RWPE2 (cell line): Measurements from ENCODE around the gene PHF1.
A peak's percentile ranks its signal among the peaks of the same experiment; 100 is the strongest.

ENCODE experiments used
- ATAC-seq: fragments of 200-7000 bp; cut with Tn5 transposase; 3 replicates; pipeline ENCODE4 v1.9.1; 2021; ENCODE audit warnings: low read depth
- DNase-seq: peaks from one replicate; pipeline ENCODE4 v3.0.0-alpha.2; 2020; ENCODE audit warnings: low spot score
- H3K27ac ChIP-seq: fragments of 450-650 bp; 2 replicates; pipeline ENCODE4 v1.5.1; 2017; ENCODE audit warnings: mild to moderate bottlenecking; ENCODE audit not compliant: poor library complexity, severe bottlenecking
- H3K27me3 ChIP-seq: fragments of 250-450 bp; sonication (Bioruptor Pico); 2 replicates; pipeline ENCODE4 v1.5.1; 2021; ENCODE audit warnings: mild to moderate bottlenecking, moderate library complexity; ENCODE audit not compliant: insufficient read depth, poor library complexity, severe bottlenecking
- H3K36me3 ChIP-seq: fragments of 250-450 bp; sonication (Bioruptor Pico); 2 replicates; pipeline ENCODE4 v1.5.1; 2020; ENCODE audit warnings: low read depth, mild to moderate bottlenecking, moderate library complexity
- H3K4me1 ChIP-seq: fragments of 250-450 bp; sonication (Bioruptor Pico); 2 replicates; pipeline ENCODE4 v1.5.1; 2021; ENCODE audit warnings: mild to moderate bottlenecking, moderate library complexity; ENCODE audit not compliant: insufficient read depth, poor library complexity, severe bottlenecking
- H3K4me3 ChIP-seq: fragments of 250-450 bp; sonication (Bioruptor Pico); 2 replicates; pipeline ENCODE4 v1.5.1; 2021; ENCODE audit warnings: mild to moderate bottlenecking, moderate library complexity; ENCODE audit not compliant: severe bottlenecking
- H3K9me3 ChIP-seq: fragments of 250-450 bp; sonication (Bioruptor Pico); 2 replicates; pipeline ENCODE4 v1.5.1; 2021; ENCODE audit warnings: mild to moderate bottlenecking, moderate library complexity; ENCODE audit not compliant: severe bottlenecking
- TF ChIP-seq, protein P1 (sequence below): fragments of 450-650 bp; IDR thresholded peaks from one replicate; pipeline ENCODE4 v1.5.1; 2017; ENCODE audit warnings: mild to moderate bottlenecking, moderate library complexity; ENCODE audit not compliant: poor library complexity, severe bottlenecking

PHF1 gene

DNA sequence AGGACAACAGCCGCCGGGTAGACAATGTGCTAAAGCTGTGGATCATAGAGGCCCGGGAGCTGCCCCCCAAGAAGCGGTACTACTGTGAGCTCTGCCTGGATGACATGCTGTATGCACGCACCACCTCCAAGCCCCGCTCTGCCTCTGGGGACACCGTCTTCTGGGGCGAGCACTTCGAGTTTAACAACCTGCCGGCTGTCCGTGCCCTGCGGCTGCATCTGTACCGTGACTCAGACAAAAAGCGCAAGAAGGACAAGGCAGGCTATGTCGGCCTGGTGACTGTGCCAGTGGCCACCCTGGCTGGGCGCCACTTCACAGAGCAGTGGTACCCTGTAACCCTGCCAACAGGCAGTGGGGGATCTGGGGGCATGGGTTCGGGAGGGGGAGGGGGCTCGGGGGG is 26.9 kb downstream of the PHF1 start:
- Histone ChIP-seq H3K4me1 (no peaks in the 10 kb centered on the region), H3K27me3 (no peaks in the 10 kb centered on the region), H3K27ac (no peak overlapping the region), H3K36me3 (peaks cover 31% of the 10 kb centered on the region), H3K4me3 (no peak overlapping the region), H3K9me3 (no peaks in the 10 kb centered on the region)
- TF ChIP-seq, protein P1, sequence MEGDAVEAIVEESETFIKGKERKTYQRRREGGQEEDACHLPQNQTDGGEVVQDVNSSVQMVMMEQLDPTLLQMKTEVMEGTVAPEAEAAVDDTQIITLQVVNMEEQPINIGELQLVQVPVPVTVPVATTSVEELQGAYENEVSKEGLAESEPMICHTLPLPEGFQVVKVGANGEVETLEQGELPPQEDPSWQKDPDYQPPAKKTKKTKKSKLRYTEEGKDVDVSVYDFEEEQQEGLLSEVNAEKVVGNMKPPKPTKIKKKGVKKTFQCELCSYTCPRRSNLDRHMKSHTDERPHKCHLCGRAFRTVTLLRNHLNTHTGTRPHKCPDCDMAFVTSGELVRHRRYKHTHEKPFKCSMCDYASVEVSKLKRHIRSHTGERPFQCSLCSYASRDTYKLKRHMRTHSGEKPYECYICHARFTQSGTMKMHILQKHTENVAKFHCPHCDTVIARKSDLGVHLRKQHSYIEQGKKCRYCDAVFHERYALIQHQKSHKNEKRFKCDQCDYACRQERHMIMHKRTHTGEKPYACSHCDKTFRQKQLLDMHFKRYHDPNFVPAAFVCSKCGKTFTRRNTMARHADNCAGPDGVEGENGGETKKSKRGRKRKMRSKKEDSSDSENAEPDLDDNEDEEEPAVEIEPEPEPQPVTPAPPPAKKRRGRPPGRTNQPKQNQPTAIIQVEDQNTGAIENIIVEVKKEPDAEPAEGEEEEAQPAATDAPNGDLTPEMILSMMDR: no peak
- no peak for DNase-seq
- no peak for ATAC-seq

DNA sequence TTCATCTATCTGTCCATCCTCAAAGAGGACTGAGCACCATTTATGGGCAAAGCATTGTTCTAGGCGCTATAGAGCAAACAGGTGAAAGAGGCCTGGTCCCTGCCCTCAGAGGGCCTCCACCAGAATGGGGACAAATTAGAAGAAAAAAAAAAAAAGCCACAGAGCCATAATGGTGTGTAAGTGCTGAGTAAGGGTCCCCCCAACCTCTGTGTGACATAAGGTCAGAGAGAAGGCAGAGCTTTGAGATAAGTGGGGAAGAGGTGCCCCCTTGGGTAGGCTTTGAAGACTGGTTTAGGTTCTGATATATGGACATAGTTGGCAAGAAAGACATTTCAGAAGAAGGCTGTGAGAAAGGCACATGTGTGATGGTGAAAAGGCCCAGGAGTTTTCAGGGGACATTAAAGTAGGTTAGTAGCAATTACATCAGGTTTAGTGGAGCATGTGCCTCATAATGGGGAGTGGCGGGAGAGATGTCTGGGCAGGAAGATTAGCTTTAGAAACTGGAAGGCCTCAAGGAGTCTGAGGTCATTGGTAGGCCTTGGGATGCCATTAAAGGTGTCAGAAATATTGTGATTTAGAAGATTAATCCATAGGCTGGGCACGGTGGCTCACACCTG is 28.3 kb downstream of the PHF1 start:
- no peak overlapping the region for H3K4me3 ChIP-seq
- H3K4me1 ChIP-seq: no peaks in the 10 kb centered on the region
- H3K36me3 ChIP-seq: peaks cover 31% of the 10 kb centered on the region
- H3K27ac ChIP-seq: no peak overlapping the region
- TF ChIP-seq, protein P1: no peak
- DNase-seq (no peak), ATAC-seq (no peak)
- H3K27me3 ChIP-seq: no peaks in the 10 kb centered on the region
- no peaks in the 10 kb centered on the region for H3K9me3 ChIP-seq

DNA sequence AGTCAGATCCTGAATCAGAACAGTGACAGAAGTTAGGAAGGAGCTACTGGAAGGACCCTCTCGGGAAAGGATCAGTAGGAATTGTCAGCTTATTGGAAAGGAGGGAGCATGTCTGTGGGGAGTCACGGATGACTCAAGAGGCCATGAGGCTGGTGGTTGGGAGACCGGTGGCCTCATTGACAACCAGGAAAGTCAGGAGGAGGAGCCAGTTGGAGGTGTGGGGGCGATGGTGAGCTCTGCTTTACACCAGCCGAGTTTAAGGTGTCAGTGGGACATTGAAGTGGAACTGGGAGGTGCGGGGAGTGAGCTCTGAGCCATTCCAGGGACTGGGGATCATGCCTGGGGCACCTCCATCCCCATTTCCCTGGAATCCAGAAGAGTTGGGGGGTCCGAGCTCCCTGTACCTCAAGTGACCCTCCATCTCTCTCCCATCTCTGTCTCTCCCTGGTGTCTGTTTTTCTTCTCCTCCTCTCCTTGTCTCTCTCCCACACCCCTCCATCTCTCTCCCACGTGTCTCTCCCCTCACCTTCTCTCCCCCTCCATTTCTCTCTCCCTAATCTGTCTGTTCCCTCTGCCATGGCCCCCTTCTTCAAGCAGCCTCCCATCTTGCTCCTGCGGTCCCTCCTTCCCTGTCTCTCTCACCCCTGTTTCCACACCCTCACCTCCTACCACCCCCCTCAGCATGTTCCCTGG is 29.3 kb downstream of the PHF1 start:
- DNase-seq (no peak), ATAC-seq (peak; percentile 28; the same call in 1 of the 3 replicates)
- no peaks in the 10 kb centered on the region for H3K4me1 ChIP-seq
- TF ChIP-seq, protein P1: no peak
- no peak overlapping the region for H3K27ac ChIP-seq
- H3K27me3 ChIP-seq: no peaks in the 10 kb centered on the region
- peaks cover 36% of the 10 kb centered on the region for H3K36me3 ChIP-seq
- H3K4me3 ChIP-seq: no peak overlapping the region
- no peaks in the 10 kb centered on the region for H3K9me3 ChIP-seq

DNA sequence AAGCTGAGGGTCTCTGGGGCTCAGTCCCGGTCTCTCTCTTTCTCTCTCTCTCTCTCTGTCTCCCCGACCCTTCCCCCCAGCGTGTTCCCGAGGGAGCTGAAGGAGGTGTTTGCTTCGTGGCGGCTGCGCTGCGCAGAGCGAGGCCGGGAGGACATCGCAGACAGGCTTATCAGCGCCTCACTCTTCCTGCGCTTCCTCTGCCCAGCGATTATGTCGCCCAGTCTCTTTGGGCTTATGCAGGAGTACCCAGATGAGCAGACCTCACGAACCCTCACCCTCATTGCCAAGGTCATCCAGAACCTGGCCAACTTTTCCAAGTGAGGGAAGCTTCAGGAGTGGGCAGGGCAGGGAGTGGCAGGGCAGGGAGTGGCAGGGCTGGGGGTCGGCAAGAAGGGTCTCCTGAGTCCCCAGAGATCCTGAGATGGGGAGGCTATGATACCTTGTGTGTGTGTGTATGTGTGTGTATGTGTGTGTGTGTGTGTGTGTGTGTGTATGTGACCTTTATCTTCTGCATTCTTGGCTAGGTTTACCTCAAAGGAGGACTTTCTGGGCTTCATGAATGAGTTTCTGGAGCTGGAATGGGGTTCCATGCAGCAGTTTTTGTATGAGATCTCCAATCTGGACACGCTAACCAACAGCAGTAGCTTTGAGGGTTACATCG is 30.0 kb downstream of the PHF1 start:
- Histone ChIP-seq H3K4me3 (no peak overlapping the region), H3K4me1 (no peaks in the 10 kb centered on the region), H3K36me3 (peaks cover 32% of the 10 kb centered on the region), H3K9me3 (no peaks in the 10 kb centered on the region), H3K27ac (no peak overlapping the region), H3K27me3 (no peaks in the 10 kb centered on the region)
- ATAC-seq (no peak), DNase-seq (no peak)
- TF ChIP-seq, protein P1: no peak
